OCI-LY7 (cell line): ENCODE results near the gene FRMD7. TPM values are rescaled to one million over a fixed set of nuclear protein-coding genes. Genes with fewer than 3 reads are reported as not detected.

ENCODE experiments used
- BruUV-seq: library from RNA; stranded (reverse); fragments of 400-500 nt; replicated peaks from 2 replicates; lab custom pipeline; 2021; lab: Mats Ljungman, UMichigan
- CTCF ChIA-PET: fragments of 300-600 bp; sonication (Branson Sonifier 250); formaldehyde crosslinking; loops from one replicate; lab custom pipeline; 2022; ENCODE audit warnings: antibody characterized with exemption; ENCODE audit not compliant: unreplicated experiment; lab: Charles Lee
- POLR2A ChIA-PET: fragments of 300-600 bp; sonication (Branson Sonifier 250); formaldehyde crosslinking; loops from one replicate; lab custom pipeline; 2022; ENCODE audit warnings: antibody characterized with exemption; lab: Charles Lee
- DNase-seq: peaks from one replicate; pipeline ENCODE4 v3.0.0-alpha.2; 2015; ENCODE audit warnings: low spot score
- H2AFZ ChIP-seq: fragments of 200-600 bp; sonication (generic), shearing (Covaris generic); 2 replicates; pipeline ENCODE4 v1.6.1; 2014; ENCODE audit warnings: mild to moderate bottlenecking, antibody characterized with exemption, low read length, moderate library complexity
- H3K27ac ChIP-seq: fragments of 200-600 bp; sonication (generic); 2 replicates; pipeline ENCODE4 v1.5.1; 2014; ENCODE audit warnings: mixed run types, low read depth, mild to moderate bottlenecking, moderate library complexity, low read length, inconsistent platforms; ENCODE audit not compliant: poor library complexity, severe bottlenecking
- H3K36me3 ChIP-seq: fragments of 200-600 bp; sonication (generic); 2 replicates; pipeline ENCODE4 v1.6.1; 2014; ENCODE audit warnings: mild to moderate bottlenecking, antibody characterized with exemption, low read length, moderate library complexity, mixed read lengths; ENCODE audit not compliant: insufficient read depth
- H3K4me1 ChIP-seq: fragments of 200-600 bp; sonication (generic); 2 replicates; pipeline ENCODE4 v1.5.1; 2014; ENCODE audit warnings: mild to moderate bottlenecking, low read length; ENCODE audit not compliant: insufficient read depth, poor library complexity, severe bottlenecking
- H3K4me2 ChIP-seq: fragments of 200-600 bp; sonication (generic); 2 replicates; pipeline ENCODE4 v1.6.1; 2014; ENCODE audit warnings: mild to moderate bottlenecking, low read length
- H3K4me3 ChIP-seq: fragments of 200-600 bp; sonication (generic); 2 replicates; pipeline ENCODE4 v1.5.1; 2014; ENCODE audit warnings: mild to moderate bottlenecking, low read depth, low read length; ENCODE audit not compliant: poor library complexity, severe bottlenecking
- H3K79me2 ChIP-seq: fragments of 200-600 bp; sonication (generic); 2 replicates; pipeline ENCODE4 v1.6.1; 2016; ENCODE audit warnings: low read depth, mild to moderate bottlenecking, low read length, moderate library complexity, mixed read lengths; ENCODE audit not compliant: insufficient read depth
- H3K9me2 ChIP-seq: fragments of 200-600 bp; sonication (generic); 2 replicates; pipeline ENCODE4 v1.6.1; 2016; ENCODE audit warnings: mild to moderate bottlenecking, low read length, mixed read lengths; ENCODE audit not compliant: insufficient read depth
- H3K9me3 ChIP-seq: fragments of 200-600 bp; sonication (generic); 2 replicates; pipeline ENCODE4 v1.6.1; 2014; ENCODE audit warnings: mild to moderate bottlenecking, mixed run types, low read length, mixed read lengths
- H4K20me1 ChIP-seq: fragments of 200-600 bp; sonication (generic); 2 replicates; pipeline ENCODE4 v1.6.1; 2014; ENCODE audit warnings: mild to moderate bottlenecking, antibody characterized with exemption, low read length, moderate library complexity, mixed read lengths; ENCODE audit not compliant: insufficient read depth
- CTCF ChIP-seq: fragments of 200-600 bp; sonication (generic); conservative IDR thresholded peaks from 2 replicates; pipeline ENCODE4 v1.5.1; 2014; ENCODE audit warnings: mild to moderate bottlenecking, antibody characterized with exemption, low read length, moderate library complexity, mixed read lengths
- EZH2phosphoT487 ChIP-seq: fragments of 200-600 bp; sonication (generic); IDR thresholded peaks from 2 replicates; pipeline ENCODE4 v1.6.1; 2018; ENCODE audit warnings: low read depth, borderline replicate concordance, mild to moderate bottlenecking, mixed run types, antibody characterized with exemption, low read length, moderate library complexity, mixed read lengths
- intact Hi-C: fragments of 100-400 bp; cut with micrococcal nuclease; formaldehyde crosslinking; loops from one replicate; pipeline ENCODE4 v1.10.0; 2022; ENCODE audit not compliant: unreplicated experiment
- total RNA-seq, 2 experiments: library from RNA; depleted of rRNA in 1 of 2; stranded (reverse); fragments of >200 nt in 1 of 2; shearing (Covaris generic) in 1 of 2; gene quantifications; 2 replicates each; pipeline ENCODE4 v1.2.3, GENCODE V29; 2014 to 2022

The FRMD7 gene
- total RNA-seq, 2 experiments from 2014 or later: not detected

- POLR2A ChIA-PET: interaction anchor here (0.5 kb wide), 1 partner anchor 180 kb away, joined by 3 read pairs; no protein-coding TSS in a partner anchor
- intact Hi-C loops: no loop called here
- Histone ChIP-seq H3K4me3 (no peak overlapping the region), H3K4me1 (peaks cover 12% of the 10 kb centered on the region), H3K9me3 (no peaks in the 10 kb centered on the region), H3K4me2 (no peak overlapping the region), H2AFZ (no peak overlapping the region), H3K9me2 (no peaks in the 10 kb centered on the region), H3K36me3 (peaks cover 4% of the 10 kb centered on the region; the same call in 1 of the 2 replicates), H4K20me1 (no peaks in the 10 kb centered on the region), H3K79me2 (no peaks in the 10 kb centered on the region), H3K27ac (no peak overlapping the region)
- DNase-seq: no peak
- CTCF ChIA-PET: no interaction called here
- BruUV-seq: no TSS peak
- TF ChIP-seq CTCF: no peak
Measured at GRCh38 chrX:132063334-132063733, 64.5 kb downstream of the FRMD7 start.

GRCh38 chrX:132059973-132060540 lies 67.8 kb downstream of the FRMD7 start:
- Histone ChIP-seq H3K4me2 (no peak overlapping the region), H3K4me3 (no peak overlapping the region), H3K79me2 (no peaks in the 10 kb centered on the region), H3K4me1 (peaks cover 12% of the 10 kb centered on the region), H3K9me2 (no peaks in the 10 kb centered on the region), H3K9me3 (no peaks in the 10 kb centered on the region), H4K20me1 (no peaks in the 10 kb centered on the region), H3K36me3 (no peaks in the 10 kb centered on the region), H3K27ac (no peak overlapping the region), H2AFZ (no peak overlapping the region)
- ChIA-PET POLR2A (interaction anchor here (0.6 to 1.7 kb wide), 3 partner anchors 11 to 1449 kb away, joined by 3 to 7 read pairs (median 3); no protein-coding TSS in a partner anchor), CTCF (no interaction called here)
- DNase-seq: no peak
- intact Hi-C loops: no loop called here
- no TSS peak for BruUV-seq
- no peak for TF ChIP-seq EZH2phosphoT487
- no peak for TF ChIP-seq CTCF

GRCh38 chrX:132058975-132059374 lies 68.8 kb downstream of the FRMD7 start:
- H3K27ac ChIP-seq: no peak overlapping the region
- no peak overlapping the region for H2AFZ ChIP-seq
- H3K4me3 ChIP-seq: no peak overlapping the region
- BruUV-seq: no TSS peak
- DNase-seq: no peak
- H3K36me3 ChIP-seq: no peaks in the 10 kb centered on the region
- no peak overlapping the region for H3K4me2 ChIP-seq
- peaks cover 12% of the 10 kb centered on the region for H3K4me1 ChIP-seq
- no peaks in the 10 kb centered on the region for H3K9me2 ChIP-seq
- no peaks in the 10 kb centered on the region for H3K79me2 ChIP-seq
- no peaks in the 10 kb centered on the region for H4K20me1 ChIP-seq
- CTCF ChIA-PET: no interaction called here
- intact Hi-C loops: no loop called here
- H3K9me3 ChIP-seq: no peaks in the 10 kb centered on the region
- POLR2A ChIA-PET: interaction anchor here (1.2 kb wide), 1 partner anchor 19 kb away, joined by 5 read pairs; no protein-coding TSS in a partner anchor
- no peak for TF ChIP-seq EZH2phosphoT487
- no peak for TF ChIP-seq CTCF
